Activated gamma-delta T cell treated with anti-CD3 and anti-CD28 coated beads, Interleukin-2, amount 50 U/mL, for 16 hours (primary cell): ENCODE results near the gene RC3H2.
A peak's percentile ranks its signal among the peaks of the same experiment; 100 is the strongest.

Source experiments
- DNase-seq: peaks from one replicate; pipeline ENCODE4 v3.0.0-alpha.2; 2020; ENCODE audit warnings: low read depth

The RC3H2 gene

GRCh38 chr9:122904823-122905710 lies at the start of gene RC3H2:
Gene RC3H2, minus strand, starts transcription at chr9:122905359. Its CDS starts 7,850 bp downstream, at chr9:122897509.
- DNase-seq = peak; percentile 94

- DNase-seq = no peak
These were observed 49.1 kb upstream of the RC3H2 start for GRCh38 chr9:122954253-122954691.

GRCh38 chr9:122951056-122951455 lies 45.9 kb upstream of the RC3H2 start:
- DNase-seq = no peak

GRCh38 chr9:122950263-122950662 lies 45.1 kb upstream of the RC3H2 start:
- no peak for DNase-seq

- no peak for DNase-seq
These were observed 44.5 kb upstream of the RC3H2 start for GRCh38 chr9:122949696-122950095.

- DNase-seq = no peak
These were observed 43.2 kb upstream of the RC3H2 start for GRCh38 chr9:122948313-122948712.

- no peak for DNase-seq
These were observed 41.4 kb upstream of the RC3H2 start for GRCh38 chr9:122946461-122947005.

- no peak for DNase-seq
These were observed 40.1 kb upstream of the RC3H2 start for GRCh38 chr9:122944960-122945888.

- DNase-seq = no peak
These were observed 36.5 kb upstream of the RC3H2 start for GRCh38 chr9:122941582-122942234.

- peak; percentile 98 for DNase-seq
These were observed 35.8 kb upstream of the RC3H2 start, which contains the start of gene RABGAP1 for GRCh38 chr9:122940749-122941581. Gene RABGAP1, plus strand, starts transcription at chr9:122941020. Its CDS starts 16,040 bp downstream, at chr9:122957060.

GRCh38 chr9:122940454-122940748 lies 35.2 kb upstream of the RC3H2 start:
- no peak for DNase-seq

- no peak for DNase-seq
These were observed 34.4 kb upstream of the RC3H2 start for GRCh38 chr9:122939601-122940000.

- no peak for DNase-seq
These were observed 31.7 kb upstream of the RC3H2 start for GRCh38 chr9:122936883-122937282.

GRCh38 chr9:122936464-122936863 lies 31.3 kb upstream of the RC3H2 start:
- DNase-seq = no peak

GRCh38 chr9:122931226-122932121 lies 26.3 kb upstream of the RC3H2 start, which contains the start of gene ZBTB26:
Gene ZBTB26, minus strand, starts transcription at chr9:122931512. Its CDS starts 11,578 bp downstream, at chr9:122919934.
- DNase-seq = peak; percentile 83

GRCh38 chr9:122930541-122931225 lies 25.5 kb upstream of the RC3H2 start:
- no peak for DNase-seq

- DNase-seq = no peak
These were observed 24.7 kb upstream of the RC3H2 start for GRCh38 chr9:122929796-122930354.

- DNase-seq = no peak
These were observed 18.8 kb upstream of the RC3H2 start for GRCh38 chr9:122923947-122924346.

GRCh38 chr9:122922713-122923112 lies 17.6 kb upstream of the RC3H2 start:
- DNase-seq = no peak
